ENCODE data around the gene SLC7A10. TPM values are rescaled to one million over a fixed set of nuclear protein-coding genes. Genes with fewer than 3 reads are reported as not detected.
A peak's percentile ranks its signal among the peaks of the same experiment; 100 is the strongest.
"Not testable (repeated sequence)": the region's sequence is repeated elsewhere in the genome, so short reads cannot be mapped to it uniquely, and the experiment has no call there.

SLC7A10 gene
- total RNA-seq, 2 experiments from 2014 or later = not detected

GRCh38 chr19:33226550-33227241 is 1.0 kb upstream of the SLC7A10 start:
- intact Hi-C loops (cut with micrococcal nuclease) = no loop called here
- peaks cover 14% of the 10 kb centered on the region for H3K9me3 Mint-ChIP-seq
- H3K4me1 Mint-ChIP-seq (ENCODE audit: low read depth) = peaks cover 7% of the 10 kb centered on the region
- H3K27me3 Mint-ChIP-seq = peaks cover 57% of the 10 kb centered on the region
- peaks cover 4% of the 10 kb centered on the region for H3K36me3 Mint-ChIP-seq (ENCODE audit: low read depth)
- ChIA-PET POLR2A (interaction anchor here (1.3 kb wide), 1 partner anchor 188 kb away, joined by 3 read pairs; no protein-coding TSS in a partner anchor), CTCF (interaction anchor here (1.1 to 1.6 kb wide), 2 partner anchors 43 to 76 kb away, joined by 4 to 5 read pairs; partner anchors contain the start of gene CEBPA)
- H3K4me3 Mint-ChIP-seq = peak overlapping the region; percentile 35
- no peak overlapping the region for H3K27ac Mint-ChIP-seq
- peak; percentile 9 for DNase-seq
- peak; percentile 56 for ATAC-seq
- TF ChIP-seq CTCF (IDR thresholded peaks at IDR 0.05) = no peak

GRCh38 chr19:33224694-33225457 is 774 bp downstream of the SLC7A10 start:
- POLR2A ChIA-PET = interaction anchor here (1.3 kb wide), 1 partner anchor 190 kb away, joined by 3 read pairs; no protein-coding TSS in a partner anchor
- peaks cover 49% of the 10 kb centered on the region for H3K27me3 Mint-ChIP-seq

GRCh38 chr19:33222255-33222654 is 3.4 kb downstream of the SLC7A10 start:
- peaks cover 30% of the 10 kb centered on the region for H3K27me3 Mint-ChIP-seq
- POLR2A ChIA-PET = interaction anchor here (0.7 kb wide), 1 partner anchor 9 kb away, joined by 3 read pairs; no protein-coding TSS in a partner anchor
- H3K4me1 Mint-ChIP-seq (ENCODE audit: low read depth); H3K27ac Mint-ChIP-seq; DNase-seq; CTCF ChIA-PET; intact Hi-C loops (cut with micrococcal nuclease); ATAC-seq; H3K36me3 Mint-ChIP-seq (ENCODE audit: low read depth); H3K9me3 Mint-ChIP-seq; H3K4me3 Mint-ChIP-seq: not testable (repeated sequence)

More at GRCh38 chr19:33224694-33225457, 774 bp downstream of the SLC7A10 start:
- Mint-ChIP-seq H3K4me1 (ENCODE audit: low read depth) (peaks cover 7% of the 10 kb centered on the region), H3K27ac (no peak overlapping the region), H3K4me3 (no peak overlapping the region), H3K36me3 (ENCODE audit: low read depth) (peaks cover 4% of the 10 kb centered on the region), H3K9me3 (peaks cover 14% of the 10 kb centered on the region)
- ATAC-seq = no peak
- intact Hi-C loops (cut with micrococcal nuclease) = no loop called here
- CTCF ChIA-PET = interaction anchor here (1.0 to 1.7 kb wide), 4 partner anchors 10 to 206 kb away, joined by 3 to 5 read pairs (median 3); no protein-coding TSS in a partner anchor
- no peak for DNase-seq
- TF ChIP-seq CTCF (IDR thresholded peaks at IDR 0.05) = no peak

GRCh38 chr19:33221638-33222037 is 4.0 kb downstream of the SLC7A10 start:
- DNase-seq (no peak), ATAC-seq (no peak)
- ChIA-PET POLR2A (interaction anchor here (0.7 kb wide), 1 partner anchor 10 kb away, joined by 3 read pairs; no protein-coding TSS in a partner anchor), CTCF (interaction anchor here (1.1 kb wide), 1 partner anchor 37 kb away, joined by 3 read pairs; no protein-coding TSS in a partner anchor)
- Mint-ChIP-seq H3K4me3 (no peak overlapping the region), H3K4me1 (ENCODE audit: low read depth) (peaks cover 7% of the 10 kb centered on the region), H3K27me3 (peaks cover 26% of the 10 kb centered on the region), H3K36me3 (ENCODE audit: low read depth) (no peaks in the 10 kb centered on the region), H3K9me3 (no peaks in the 10 kb centered on the region), H3K27ac (no peak overlapping the region)
- intact Hi-C loops (cut with micrococcal nuclease) = no loop called here
- no peak for TF ChIP-seq CTCF (IDR thresholded peaks at IDR 0.05)

- H3K4me3 Mint-ChIP-seq = no peak overlapping the region
- peaks cover 2% of the 10 kb centered on the region for H3K4me1 Mint-ChIP-seq (ENCODE audit: low read depth)
- no peak overlapping the region for H3K27ac Mint-ChIP-seq
- H3K27me3 Mint-ChIP-seq = peaks cover 19% of the 10 kb centered on the region
- ChIA-PET POLR2A (no interaction called here), CTCF (interaction anchor here (1.1 kb wide), 1 partner anchor 36 kb away, joined by 3 read pairs; no protein-coding TSS in a partner anchor)
- ATAC-seq (no peak), DNase-seq (no peak)
- no peaks in the 10 kb centered on the region for H3K36me3 Mint-ChIP-seq (ENCODE audit: low read depth)
- intact Hi-C loops (cut with micrococcal nuclease) = no loop called here
- no peaks in the 10 kb centered on the region for H3K9me3 Mint-ChIP-seq
- TF ChIP-seq CTCF (IDR thresholded peaks at IDR 0.05) = no peak
Measured at GRCh38 chr19:33220735-33221134, 4.9 kb downstream of the SLC7A10 start.

Measured in activated CD8-positive, alpha-beta T cell treated with anti-CD3 and anti-CD28 coated beads for 36 hours (primary cell).